CD4-positive, alpha-beta T cell treated with Interleukin-17A for 4 hours (primary cell): Measurements from ENCODE around the gene MED19.
"Not testable (repeated sequence)": the region's sequence is repeated elsewhere in the genome, so short reads cannot be mapped to it uniquely, and the experiment has no call there.

Source experiments
- DNase-seq: peaks from one replicate; pipeline ENCODE4 v3.0.0-alpha.2; 2020; ENCODE audit warnings: mixed read lengths

Gene MED19

DNA sequence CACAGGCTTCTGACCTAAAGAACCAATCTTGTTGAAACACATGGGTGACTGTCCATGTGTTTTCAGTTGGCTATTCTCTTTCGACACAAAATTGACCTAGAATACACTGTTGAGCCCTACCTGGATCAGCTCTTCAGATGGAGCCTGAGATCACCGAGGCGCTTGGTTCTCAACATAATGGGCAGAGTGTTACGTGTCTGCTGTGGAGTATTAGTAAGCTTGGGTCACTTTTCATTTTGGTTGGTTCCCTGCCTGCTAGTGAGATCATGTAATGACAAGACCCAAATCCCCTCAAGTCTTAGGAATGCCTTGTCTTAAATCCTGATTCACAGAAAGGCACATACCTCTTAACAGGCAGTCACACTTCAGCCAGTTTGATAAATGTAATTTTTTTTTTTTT, 8.7 kb downstream of the MED19 start:
- DNase-seq = no peak

DNA sequence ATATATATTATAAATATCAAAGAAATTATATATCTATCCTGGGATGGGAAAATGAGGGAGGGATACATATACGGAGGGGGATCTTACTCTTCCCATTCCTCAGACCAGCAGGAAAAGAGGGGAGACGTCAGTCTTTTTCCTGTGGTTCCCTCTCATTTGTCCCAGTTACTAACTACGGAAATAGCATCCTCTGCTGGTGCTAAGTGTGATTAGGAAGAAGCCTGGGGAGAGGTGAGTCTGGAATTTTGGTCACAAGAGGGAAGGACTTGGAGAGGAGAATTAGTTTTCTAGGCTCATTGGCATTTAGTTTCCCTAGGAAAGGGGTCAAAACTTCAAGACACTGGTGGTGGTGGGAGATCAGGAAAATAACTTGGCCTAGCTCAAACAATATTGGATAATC, 11.6 kb downstream of the MED19 start:
- DNase-seq = no peak

GRCh38 chr11:57699813-57700212, 12.2 kb downstream of the MED19 start:
- no peak for DNase-seq

DNA sequence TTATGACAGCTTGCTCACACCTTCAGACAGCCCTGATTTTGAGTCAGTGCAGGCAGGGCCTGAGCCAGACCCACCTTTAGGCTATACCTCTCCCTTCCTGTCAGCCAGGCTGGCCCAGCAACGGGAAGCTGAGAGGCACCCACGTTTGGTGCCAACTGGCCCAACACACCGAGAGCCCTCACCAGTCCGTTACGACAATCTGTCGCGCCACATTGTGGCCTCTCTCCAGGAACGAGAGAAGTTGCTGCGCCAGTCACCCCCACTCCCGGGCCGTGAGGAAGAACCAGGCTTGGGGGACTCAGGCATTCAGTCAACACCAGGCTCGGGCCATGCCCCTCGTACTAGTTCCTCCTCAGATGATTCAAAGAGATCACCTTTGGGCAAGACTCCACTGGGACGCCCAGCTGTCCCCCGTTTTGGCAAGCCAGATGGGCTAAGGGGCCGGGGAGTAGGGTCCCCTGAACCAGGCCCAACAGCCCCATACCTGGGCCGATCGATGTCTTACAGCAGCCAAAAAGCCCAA, 13.1 kb downstream of the MED19 start:
- DNase-seq = no peak

GRCh38 chr11:57690474-57690873, 21.5 kb downstream of the MED19 start:
- not testable (repeated sequence) for DNase-seq

- no peak for DNase-seq
Observed at GRCh38 chr11:57681168-57681567, 30.8 kb downstream of the MED19 start.

- DNase-seq = no peak
Observed at GRCh38 chr11:57680552-57680874, 31.5 kb downstream of the MED19 start.

DNA sequence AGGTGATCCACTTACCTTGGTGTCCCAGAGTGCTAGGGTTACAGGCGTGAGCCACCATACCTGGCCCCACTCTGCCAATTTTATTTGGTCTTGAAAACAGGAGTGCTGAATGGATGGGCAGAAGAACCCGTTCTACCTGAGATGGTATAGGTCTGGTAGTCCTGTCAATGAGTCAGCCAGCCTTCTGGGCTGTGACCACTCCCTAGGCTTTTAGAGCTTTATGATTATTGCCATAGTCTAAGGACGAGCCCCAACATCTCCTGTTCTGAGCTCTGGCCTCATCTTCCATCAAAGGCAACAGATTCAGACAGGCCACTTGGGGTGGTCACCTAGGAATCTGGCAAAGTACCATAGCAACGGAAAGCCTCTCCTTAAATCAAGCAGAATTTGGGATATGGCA, 32.6 kb downstream of the MED19 start:
- no peak for DNase-seq

GRCh38 chr11:57675176-57675941, 36.7 kb downstream of the MED19 start:
- DNase-seq = no peak

GRCh38 chr11:57674251-57674650, 37.8 kb downstream of the MED19 start:
- no peak for DNase-seq

DNA sequence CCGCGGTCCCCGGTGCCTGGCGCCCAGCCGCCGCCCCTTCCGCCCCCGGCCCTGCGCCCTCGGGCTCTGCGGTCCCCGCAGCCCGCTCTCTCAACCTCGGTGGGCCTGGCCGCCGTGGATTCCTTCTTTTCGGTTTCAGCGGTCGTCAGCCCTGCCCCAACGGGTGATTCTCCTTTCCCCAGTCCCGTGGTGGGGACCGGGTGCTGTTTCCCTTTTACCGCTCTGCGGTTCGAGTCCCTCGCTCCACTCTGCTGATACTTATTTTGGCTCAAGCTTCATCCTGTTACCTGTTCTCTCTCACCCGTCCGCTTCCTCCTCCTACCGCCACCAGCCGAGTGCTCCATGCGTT, 43.6 kb downstream of the MED19 start:
- peak; percentile 45 for DNase-seq

DNA sequence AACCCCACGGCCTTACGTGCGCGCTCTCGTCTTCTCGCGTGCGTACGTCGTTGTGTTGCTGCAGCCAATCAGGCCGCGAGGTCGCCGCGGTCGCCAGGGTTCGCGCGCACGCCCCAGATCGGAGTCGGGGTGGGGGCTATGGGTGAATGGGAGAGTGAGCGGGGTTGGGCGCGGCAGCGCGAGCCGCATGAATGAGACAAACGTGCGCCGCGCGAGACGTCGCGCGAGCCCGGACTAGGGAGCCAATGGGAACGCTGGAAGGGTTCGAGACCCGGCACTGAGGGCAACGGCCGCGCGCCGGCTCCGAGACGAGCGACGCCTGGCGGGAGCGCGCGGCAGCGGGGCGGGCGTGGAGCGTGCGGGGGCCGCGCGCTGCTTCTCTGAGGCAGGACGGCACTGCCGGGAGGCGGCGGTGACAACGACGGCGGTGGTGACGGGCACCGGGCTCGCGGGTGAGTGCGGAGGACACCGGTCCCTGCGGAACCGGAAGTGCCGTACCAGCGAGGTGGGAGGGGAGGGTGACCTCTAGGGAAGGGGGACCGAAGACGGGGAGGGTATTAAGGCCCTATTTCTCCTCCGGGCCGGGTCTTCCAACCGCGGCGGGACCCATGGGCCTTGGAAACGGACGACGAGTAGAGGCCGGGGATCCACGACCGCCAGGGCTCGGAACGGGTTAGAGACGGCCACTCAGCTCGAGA, 44.1 kb downstream of the MED19 start, which contains the start of gene ZDHHC5:
Gene ZDHHC5 (plus strand): TSS at position 379 of the 698 bp plus-strand sequence. CDS start 4,977 bp downstream, outside the sequence.
- DNase-seq = peak; percentile 99

DNA sequence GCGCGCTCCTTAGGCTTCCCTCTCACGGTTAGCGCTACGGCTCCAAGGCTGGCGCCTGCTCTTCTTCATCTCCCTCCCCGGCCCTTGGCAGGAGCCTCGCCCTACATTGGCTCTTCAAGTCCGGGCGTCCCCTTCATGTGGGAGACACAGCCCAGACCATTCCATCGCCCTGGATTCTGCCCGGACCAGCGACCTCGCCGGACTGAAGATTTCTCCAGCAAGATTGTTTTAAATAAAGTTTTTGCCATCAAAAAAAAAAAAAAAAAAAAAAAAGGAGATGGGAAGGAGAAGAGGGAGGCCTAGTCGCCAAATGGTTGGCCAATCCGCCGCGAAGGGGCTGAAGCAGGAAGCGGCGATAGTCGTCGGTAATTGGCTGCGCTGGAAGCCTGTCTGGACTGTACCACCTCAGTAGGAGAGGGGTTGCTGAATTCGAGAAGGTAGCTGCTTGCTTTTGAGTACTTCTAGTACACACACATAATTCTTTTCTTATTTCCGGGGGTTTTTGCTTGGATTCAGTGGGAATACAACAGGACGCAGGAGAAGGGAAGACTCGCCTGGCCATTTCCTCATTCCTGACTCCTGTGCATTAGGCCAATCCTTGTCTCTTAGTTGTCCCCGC, 44.8 kb downstream of the MED19 start:
- peak; percentile 92 for DNase-seq

DNA sequence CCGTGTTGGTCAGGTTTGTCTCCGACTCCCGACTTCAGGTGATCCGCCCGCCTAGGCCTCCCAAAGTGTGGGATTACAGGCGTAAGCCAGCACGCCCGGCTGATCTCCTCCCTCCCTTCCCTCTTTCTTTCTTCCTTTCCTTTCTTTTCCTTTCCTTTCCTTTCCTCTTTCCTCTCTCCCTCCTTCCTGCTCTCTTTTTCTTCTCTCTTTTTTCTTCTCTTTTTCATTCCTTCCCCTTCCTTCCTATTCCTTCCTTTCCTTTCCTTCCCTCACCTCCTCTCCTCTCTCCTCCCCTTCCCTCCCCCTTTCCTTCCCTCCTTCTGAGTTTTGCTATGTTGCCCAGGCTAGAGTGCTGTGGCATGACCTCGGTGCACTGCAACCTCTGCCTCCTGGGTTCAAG, 48.0 kb downstream of the MED19 start:
- no peak for DNase-seq

- no peak for DNase-seq
Observed at GRCh38 chr11:57662893-57663292, 49.1 kb downstream of the MED19 start.

- DNase-seq = no peak
Observed at GRCh38 chr11:57659669-57660068, 52.3 kb downstream of the MED19 start.

- no peak for DNase-seq
Observed at GRCh38 chr11:57658023-57658361, 54.0 kb downstream of the MED19 start.

GRCh38 chr11:57657194-57658022, 54.6 kb downstream of the MED19 start, which contains the start of gene CLP1:
CLP1 (plus strand) TSS chr11:57657762; CDS start chr11:57659477, 1,715 bp downstream.
- DNase-seq = peak; percentile 99

DNA sequence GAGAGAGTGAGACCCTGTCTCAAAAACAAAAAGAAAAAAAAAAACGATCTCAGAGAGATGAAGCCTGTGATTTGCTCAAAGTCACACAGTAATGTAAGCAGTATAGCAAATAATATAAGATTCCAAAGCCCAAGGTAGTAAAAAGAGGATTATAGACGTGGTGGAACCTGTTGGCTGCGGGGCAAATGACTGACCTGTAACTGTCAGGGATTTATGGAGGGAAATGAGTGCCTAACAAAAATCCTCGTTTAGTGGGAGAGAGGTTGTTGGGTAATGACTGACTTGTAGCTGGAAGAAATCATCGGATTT, 55.2 kb downstream of the MED19 start:
- no peak for DNase-seq
